HL-60 (cell line): ENCODE data around the gene SARS2.

Experiments used
- DNase-seq, 2 experiments: peaks; one replicate each; pipeline ENCODE4 v3.0.0-alpha.2; 2010 to 2020; ENCODE audit warnings: low read depth in 1 of 2, low spot score in 1 of 2
- H3K27ac ChIP-seq: fragments of 250-450 bp; sonication (Bioruptor Pico); replicated peaks from 2 replicates; pipeline ENCODE4 v1.5.1; 2020; ENCODE audit warnings: mild to moderate bottlenecking, moderate library complexity
- H3K27me3 ChIP-seq: fragments of 250-450 bp; sonication (Bioruptor Pico); 2 replicates; pipeline ENCODE4 v1.5.1; 2021; ENCODE audit warnings: mild to moderate bottlenecking, moderate library complexity; ENCODE audit not compliant: insufficient read depth, poor library complexity, severe bottlenecking
- H3K4me3 ChIP-seq: replicated peaks from 2 replicates; pipeline ENCODE4 v1.5.1; 2011; ENCODE audit warnings: mild to moderate bottlenecking, control low read depth, low read length; ENCODE audit not compliant: insufficient read depth
- CTCF ChIP-seq: IDR thresholded peaks from one replicate; pipeline ENCODE4 v1.5.1; 2011; ENCODE audit warnings: low read length, control low read depth, inconsistent platforms; ENCODE audit not compliant: insufficient read depth
- GABPA ChIP-seq: IDR thresholded peaks from 2 replicates; pipeline ENCODE4 v1.6.1; 2012; ENCODE audit warnings: low read depth
- POLR2AphosphoS5 ChIP-seq: IDR thresholded peaks from 2 replicates; pipeline ENCODE4 v1.6.1; 2012; ENCODE audit warnings: low read depth
- REST ChIP-seq: IDR thresholded peaks from 2 replicates; pipeline ENCODE4 v1.6.1; 2012; ENCODE audit warnings: low read depth; ENCODE audit not compliant: insufficient replicate concordance
- SPI1 ChIP-seq: IDR thresholded peaks from 2 replicates; pipeline ENCODE4 v1.6.1; 2012; ENCODE audit warnings: low read depth, mild to moderate bottlenecking, borderline replicate concordance

Gene SARS2

GRCh38 chr19:38904581-38905539, 25.7 kb downstream of the SARS2 start:
- Histone ChIP-seq H3K4me3 (no peak overlapping the region), H3K27me3 (no peaks in the 10 kb centered on the region), H3K27ac (no peak overlapping the region)
- TF ChIP-seq POLR2AphosphoS5 (no peak), CTCF (no peak), SPI1 (no peak), GABPA (no peak), REST (no peak)
- DNase-seq, result no peak

GRCh38 chr19:38901683-38902082, 28.9 kb downstream of the SARS2 start:
- no peak overlapping the region for H3K4me3 ChIP-seq
- H3K27me3 ChIP-seq, result no peaks in the 10 kb centered on the region
- H3K27ac ChIP-seq, result no peak overlapping the region
- no peak for TF ChIP-seq REST
- no peak for TF ChIP-seq CTCF
- no peak for TF ChIP-seq GABPA
- TF ChIP-seq POLR2AphosphoS5, result no peak
- TF ChIP-seq SPI1, result no peak
- DNase-seq, result no peak

GRCh38 chr19:38900743-38901190, 29.8 kb downstream of the SARS2 start:
- H3K27ac ChIP-seq, result peak overlapping the region; percentile 84
- no peaks in the 10 kb centered on the region for H3K27me3 ChIP-seq
- peak overlapping the region; percentile 98 for H3K4me3 ChIP-seq
- no peak for DNase-seq
- TF ChIP-seq GABPA (no peak), POLR2AphosphoS5 (no peak), CTCF (no peak), REST (no peak), SPI1 (no peak)
